ENCODE results near the gene LLGL1. TPM values are rescaled to one million over a fixed set of nuclear protein-coding genes. Genes with fewer than 3 reads are reported as not detected.

LLGL1 gene
- total RNA-seq, 1 experiment from 2014 or later = 16.4 TPM

- intact Hi-C loops (cut with micrococcal nuclease) = no loop called here
- H3K36me3 Mint-ChIP-seq (ENCODE audit: insufficient read depth, unreplicated experiment) = peaks cover 43% of the 10 kb centered on the region
- no peaks in the 10 kb centered on the region for H3K4me1 Mint-ChIP-seq (ENCODE audit: insufficient read depth, unreplicated experiment)
- ChIA-PET POLR2A (no interaction called here), CTCF (interaction anchor here (0.8 kb wide), 1 partner anchor 24 kb away, joined by 3 read pairs; no protein-coding TSS in a partner anchor)
- no peak overlapping the region for H3K27ac Mint-ChIP-seq (ENCODE audit: low read depth, unreplicated experiment)
- H3K4me3 Mint-ChIP-seq (ENCODE audit: unreplicated experiment) = no peak overlapping the region
- no TSS peak for BruUV-seq (replicated peaks)
- no peaks in the 10 kb centered on the region for H3K27me3 Mint-ChIP-seq (ENCODE audit: insufficient read depth, unreplicated experiment)
- TF ChIP-seq, protein P1, sequence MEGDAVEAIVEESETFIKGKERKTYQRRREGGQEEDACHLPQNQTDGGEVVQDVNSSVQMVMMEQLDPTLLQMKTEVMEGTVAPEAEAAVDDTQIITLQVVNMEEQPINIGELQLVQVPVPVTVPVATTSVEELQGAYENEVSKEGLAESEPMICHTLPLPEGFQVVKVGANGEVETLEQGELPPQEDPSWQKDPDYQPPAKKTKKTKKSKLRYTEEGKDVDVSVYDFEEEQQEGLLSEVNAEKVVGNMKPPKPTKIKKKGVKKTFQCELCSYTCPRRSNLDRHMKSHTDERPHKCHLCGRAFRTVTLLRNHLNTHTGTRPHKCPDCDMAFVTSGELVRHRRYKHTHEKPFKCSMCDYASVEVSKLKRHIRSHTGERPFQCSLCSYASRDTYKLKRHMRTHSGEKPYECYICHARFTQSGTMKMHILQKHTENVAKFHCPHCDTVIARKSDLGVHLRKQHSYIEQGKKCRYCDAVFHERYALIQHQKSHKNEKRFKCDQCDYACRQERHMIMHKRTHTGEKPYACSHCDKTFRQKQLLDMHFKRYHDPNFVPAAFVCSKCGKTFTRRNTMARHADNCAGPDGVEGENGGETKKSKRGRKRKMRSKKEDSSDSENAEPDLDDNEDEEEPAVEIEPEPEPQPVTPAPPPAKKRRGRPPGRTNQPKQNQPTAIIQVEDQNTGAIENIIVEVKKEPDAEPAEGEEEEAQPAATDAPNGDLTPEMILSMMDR (IDR thresholded peaks at IDR 0.05; ENCODE audit: unreplicated experiment) = no peak
- H3K9me3 Mint-ChIP-seq (ENCODE audit: unreplicated experiment) = no peaks in the 10 kb centered on the region
- no peak for DNase-seq (ENCODE audit: unreplicated experiment)
Observed at GRCh38 chr17:18241229-18241871, 15.9 kb downstream of the LLGL1 start.

GRCh38 chr17:18245038-18245776, 19.8 kb downstream of the LLGL1 start:
- intact Hi-C loops (cut with micrococcal nuclease) = no loop called here
- H3K4me3 Mint-ChIP-seq (ENCODE audit: unreplicated experiment) = no peak overlapping the region
- TF ChIP-seq, protein P1 (IDR thresholded peaks at IDR 0.05; ENCODE audit: unreplicated experiment) = no peak
- peaks cover 5% of the 10 kb centered on the region for H3K4me1 Mint-ChIP-seq (ENCODE audit: insufficient read depth, unreplicated experiment)
- H3K9me3 Mint-ChIP-seq (ENCODE audit: unreplicated experiment) = no peaks in the 10 kb centered on the region
- TSS peak; percentile 76 for BruUV-seq (replicated peaks)
- DNase-seq (ENCODE audit: unreplicated experiment) = no peak
- POLR2A ChIA-PET = no interaction called here
- H3K27ac Mint-ChIP-seq (ENCODE audit: low read depth, unreplicated experiment) = no peak overlapping the region
- H3K27me3 Mint-ChIP-seq (ENCODE audit: insufficient read depth, unreplicated experiment) = no peaks in the 10 kb centered on the region
- CTCF ChIA-PET = no interaction called here
- H3K36me3 Mint-ChIP-seq (ENCODE audit: insufficient read depth, unreplicated experiment) = peaks cover 71% of the 10 kb centered on the region

DNA sequence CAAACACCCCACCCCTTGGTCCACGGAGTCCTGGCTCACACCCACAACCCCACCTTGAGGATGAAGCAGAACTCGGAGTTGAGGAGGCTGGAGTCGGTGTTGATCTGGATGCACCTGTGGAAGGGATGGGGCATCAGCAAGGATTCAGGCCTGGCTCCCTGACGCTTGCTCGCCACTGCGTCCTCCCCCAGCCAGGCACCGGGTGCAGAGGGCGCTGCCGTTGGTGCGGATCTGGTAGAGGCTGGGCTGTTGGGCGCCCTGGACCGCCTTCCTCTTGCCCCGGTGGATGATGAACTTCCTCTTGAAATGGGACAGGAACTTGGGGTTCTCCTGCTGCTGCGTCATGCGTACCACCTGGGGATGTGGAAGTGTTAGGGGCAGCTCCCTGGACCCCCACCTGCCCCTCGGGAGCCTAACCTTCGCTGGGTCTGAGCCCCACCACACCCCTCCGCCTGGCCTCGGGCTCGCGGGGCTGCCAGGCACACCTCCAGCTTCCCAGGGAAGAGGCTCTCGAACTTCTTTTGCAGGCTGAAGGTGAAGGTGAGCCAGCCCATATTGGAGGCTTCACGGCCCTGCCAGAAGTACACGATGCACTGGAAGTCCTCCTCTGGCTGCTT, 20.8 kb downstream of the LLGL1 start:
- DNase-seq (ENCODE audit: unreplicated experiment) = no peak
- no peaks in the 10 kb centered on the region for H3K9me3 Mint-ChIP-seq (ENCODE audit: unreplicated experiment)
- TF ChIP-seq, protein P1 (IDR thresholded peaks at IDR 0.05; ENCODE audit: unreplicated experiment) = no peak

DNA sequence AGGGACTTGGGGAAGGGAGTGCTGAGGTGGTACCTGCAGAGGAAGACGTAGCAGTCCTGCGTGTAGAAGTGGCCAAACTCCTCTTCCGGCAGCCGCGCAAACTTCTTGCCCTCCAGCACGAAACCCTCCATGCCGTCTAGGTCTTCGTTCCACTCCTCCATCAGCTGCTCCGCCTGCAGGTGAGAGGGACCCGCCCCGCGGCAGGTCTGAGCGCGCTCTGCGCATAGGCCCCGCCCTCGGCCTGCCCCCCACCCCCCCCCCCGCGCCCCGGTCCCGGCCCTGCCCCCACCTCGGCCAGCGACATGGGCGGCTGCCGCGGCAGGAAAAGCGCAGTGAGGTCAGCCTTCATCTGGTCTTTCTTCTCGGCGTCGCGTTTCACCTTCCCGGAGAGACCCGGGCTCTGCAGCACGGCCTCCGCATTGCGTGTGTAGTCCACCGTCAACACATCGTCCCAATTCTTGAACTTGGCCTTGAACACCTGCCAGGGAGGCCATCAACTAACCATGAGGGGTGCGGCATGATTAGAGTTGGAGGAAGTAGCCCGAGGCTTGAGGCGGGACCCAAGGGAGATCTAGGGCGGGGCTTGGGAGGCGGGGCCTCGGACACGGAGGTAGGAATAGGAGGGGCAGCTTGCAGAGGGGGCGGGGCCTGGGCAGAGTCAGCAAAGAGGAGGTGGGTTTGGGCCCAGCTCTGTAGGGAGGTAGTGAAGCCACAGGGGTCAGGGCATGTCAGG, 21.6 kb downstream of the LLGL1 start:
- POLR2A ChIA-PET = no interaction called here

More for the DNA sequence above, 20.8 kb downstream of the LLGL1 start:
- Mint-ChIP-seq H3K4me3 (ENCODE audit: unreplicated experiment) (no peak overlapping the region), H3K27me3 (ENCODE audit: insufficient read depth, unreplicated experiment) (no peaks in the 10 kb centered on the region), H3K4me1 (ENCODE audit: insufficient read depth, unreplicated experiment) (peaks cover 5% of the 10 kb centered on the region), H3K27ac (ENCODE audit: low read depth, unreplicated experiment) (no peak overlapping the region), H3K36me3 (ENCODE audit: insufficient read depth, unreplicated experiment) (peaks cover 78% of the 10 kb centered on the region)
- ChIA-PET CTCF (no interaction called here), POLR2A (no interaction called here)
- no TSS peak for BruUV-seq (replicated peaks)
- intact Hi-C loops (cut with micrococcal nuclease) = no loop called here

More for the DNA sequence above, 21.6 kb downstream of the LLGL1 start:
- Mint-ChIP-seq H3K4me1 (ENCODE audit: insufficient read depth, unreplicated experiment) (peaks cover 5% of the 10 kb centered on the region), H3K27ac (ENCODE audit: low read depth, unreplicated experiment) (no peak overlapping the region), H3K27me3 (ENCODE audit: insufficient read depth, unreplicated experiment) (no peaks in the 10 kb centered on the region), H3K4me3 (ENCODE audit: unreplicated experiment) (no peak overlapping the region), H3K36me3 (ENCODE audit: insufficient read depth, unreplicated experiment) (peaks cover 86% of the 10 kb centered on the region), H3K9me3 (ENCODE audit: unreplicated experiment) (no peaks in the 10 kb centered on the region)
- no TSS peak for BruUV-seq (replicated peaks)
- TF ChIP-seq, protein P1 (IDR thresholded peaks at IDR 0.05; ENCODE audit: unreplicated experiment) = no peak
- intact Hi-C loops (cut with micrococcal nuclease) = no loop called here
- DNase-seq (ENCODE audit: unreplicated experiment) = no peak
- CTCF ChIA-PET = interaction anchor here (0.6 to 2.0 kb wide), 8 partner anchors 10 to 626 kb away, joined by 3 to 8 read pairs (median 4); no protein-coding TSS in a partner anchor

Data from MCF 10A (cell line).